Measurements from ENCODE around the gene IPO5. TPM values are rescaled to one million over a fixed set of nuclear protein-coding genes. Genes with fewer than 3 reads are reported as not detected.

The IPO5 gene
- total and polyA plus RNA-seq, 2 of the 8 experiments (the other 6 are each of a cell fraction or from before 2014, with no cell fraction given): 143 to 410 TPM

GRCh38 chr13:97971519-97971918, 18.0 kb downstream of the IPO5 start:
- Histone ChIP-seq H3K56ac (replicated peaks; ENCODE audit: insufficient read length, low read depth, low read length) (no peak overlapping the region), H3K79me2 (ENCODE audit: control insufficient read depth in 1 of 2, insufficient read depth in 2 of 2, low read length in 2 of 2) (no peaks in the 10 kb centered on the region), H4K91ac (replicated peaks; ENCODE audit: insufficient read length, low read length) (no peak overlapping the region), H2AK5ac (ENCODE audit: low read depth, low read length) (no peak overlapping the region), H3K23me2 (ENCODE audit: low read depth, low read length) (peaks cover 6% of the 10 kb centered on the region; the same call in 1 of the 2 replicates), H3K4me1 (replicated peaks in 1 of 4; ENCODE audit: control insufficient read depth in 3 of 4, insufficient read depth in 4 of 4, low read length in 3 of 4) (no peaks in the 10 kb centered on the region; a peak in 2 of 7 replicates), H3K23ac (ENCODE audit: insufficient read length) (no peak overlapping the region), H2BK12ac (ENCODE audit: low read depth, low read length) (no peak overlapping the region), H3K79me1 (ENCODE audit: low read depth, low read length) (no peaks in the 10 kb centered on the region), H3K4me3 (ENCODE audit: extremely low read depth in 1 of 4, insufficient read depth in 2 of 4, low read depth in 3 of 4, low read length in 4 of 4) (no peak overlapping the region), H3K4ac (replicated peaks; ENCODE audit: insufficient read length, low read depth, low read length) (no peak overlapping the region), H4K20me1 (replicated peaks in 1 of 2; ENCODE audit: control insufficient read depth in 1 of 2, insufficient read depth in 2 of 2, low read length in 2 of 2) (no peaks in the 10 kb centered on the region), H3K27ac (ENCODE audit: low read depth, low read length) (no peak overlapping the region), H3K36me3 (ENCODE audit: control insufficient read depth in 2 of 4, insufficient read depth in 4 of 4, low read length in 3 of 4) (no peaks in the 10 kb centered on the region), H3K27me3 (replicated peaks in 1 of 4; ENCODE audit: control insufficient read depth in 3 of 4, extremely low read depth in 1 of 4, insufficient read depth in 3 of 4, low read length in 3 of 4) (no peaks in the 10 kb centered on the region), H2BK15ac (ENCODE audit: low read length) (no peak overlapping the region), H4K5ac (ENCODE audit: insufficient read length, low read depth, low read length) (no peak overlapping the region), H4K8ac (ENCODE audit: extremely low read depth, insufficient read depth, low read length) (no peak overlapping the region), H3K9ac (replicated peaks in 1 of 4; ENCODE audit: extremely low read depth in 1 of 4, low read depth in 3 of 4, low read length in 3 of 4) (no peak overlapping the region), H2AFZ (ENCODE audit: low read length) (no peak overlapping the region), H3K9me3 (ENCODE audit: insufficient read depth in 2 of 2, low read depth in 1 of 2, low read length in 1 of 2) (no peaks in the 10 kb centered on the region), H3K14ac (ENCODE audit: insufficient read length) (no peak overlapping the region), H3K18ac (ENCODE audit: extremely low read depth, low read length) (no peak overlapping the region), H2BK120ac (replicated peaks; ENCODE audit: low read depth, low read length) (no peak overlapping the region), H2BK20ac (ENCODE audit: low read length) (no peak overlapping the region), H2BK5ac (ENCODE audit: low read depth, low read length) (no peak overlapping the region), H3K4me2 (ENCODE audit: insufficient read depth in 1 of 2, low read depth in 2 of 2, low read length in 2 of 2) (no peak overlapping the region)
- ChIA-PET CTCF (ENCODE audit: partially characterized antibody) (no interaction called here), POLR2A (ENCODE audit: partially characterized antibody) (no interaction called here)
- FAIRE-seq (no peak), DNase-seq (ENCODE audit: low read depth in 1 of 2, low spot score in 2 of 2) (no peak)
- WGBS, 2 experiments (ENCODE audit: extremely low coverage in 1 of 2, insufficient coverage in 1 of 2, insufficient read length in 1 of 2, insufficient replicate concordance in 2 of 2, low coverage in 1 of 2, low lambda C conversion rate in 2 of 2, missing lambda C conversion rate in 1 of 2): 96% methylated on average over 5 of the region's 5 CpGs; no CpG with 5 or more reads in 1 of the 2 experiments
- TF ChIP-seq CREB1 (IDR thresholded peaks at IDR 0.05) (no peak), FOSL1 (IDR thresholded peaks at IDR 0.05; ENCODE audit: insufficient read depth, low read depth, low read length) (no peak), SIRT6 (IDR thresholded peaks at IDR 0.05; ENCODE audit: low read length) (no peak), BACH1 (IDR thresholded peaks at IDR 0.05; ENCODE audit: low read length) (no peak), CHD2 (IDR thresholded peaks at IDR 0.05; ENCODE audit: low read length) (no peak), YY1 (IDR thresholded peaks at IDR 0.05; ENCODE audit: low read depth, low read length) (no peak), GTF2F1 (IDR thresholded peaks at IDR 0.05; ENCODE audit: borderline replicate concordance, low read depth, low read length) (no peak), CEBPB (IDR thresholded peaks at IDR 0.05; ENCODE audit: low read depth, low read length) (no peak), ZNF274 (IDR thresholded peaks at IDR 0.05; ENCODE audit: borderline replicate concordance, extremely low read depth, low read length) (no peak), RBBP5 (IDR thresholded peaks at IDR 0.05; ENCODE audit: borderline replicate concordance, low read depth, low read length) (no peak), MAFK (IDR thresholded peaks at IDR 0.05; ENCODE audit: low read depth, low read length) (no peak), KDM4A (IDR thresholded peaks at IDR 0.05; ENCODE audit: low read depth, low read length, severe bottlenecking) (no peak), PHF8 (conservative IDR thresholded peaks at IDR 0.05; ENCODE audit: low read depth, low read length) (no peak), SUZ12 (IDR thresholded peaks at IDR 0.05; ENCODE audit: low read length) (no peak), NRF1 (IDR thresholded peaks at IDR 0.05; ENCODE audit: low read depth, low read length) (no peak), RAD21 (IDR thresholded peaks at IDR 0.05 in 1 of 2, conservative IDR thresholded peaks at IDR 0.05 in 1 of 2; ENCODE audit: low read depth in 2 of 2, low read length in 2 of 2) (no peak)
